Measurements from ENCODE around the gene FGD3.
"Not testable (repeated sequence)": the region's sequence is repeated elsewhere in the genome, so short reads cannot be mapped to it uniquely, and the experiment has no call there.

GRCh38 chr9:93015190-93015589 is 67.9 kb downstream of the FGD3 start:
- not testable (repeated sequence) for TF ChIP-seq EZH2 (IDR thresholded peaks at IDR 0.05; ENCODE audit: borderline replicate concordance, low read depth, low read length, severe bottlenecking); CTCF (IDR thresholded peaks at IDR 0.05; ENCODE audit: borderline replicate concordance, extremely low read depth, low read length, poor library complexity, severe bottlenecking)
